B cell (primary cell): ENCODE results near the gene ASTE1.

Experiments
- CTCF ChIP-seq: fragments of 200-600 bp; IDR thresholded peaks from one replicate; pipeline ENCODE4 v1.8.0; 2022; ENCODE audit warnings: antibody characterized with exemption, mild to moderate bottlenecking
- EZH2 ChIP-seq: IDR thresholded peaks from 2 replicates; pipeline ENCODE4 v1.6.1; 2012; ENCODE audit warnings: borderline replicate concordance, low read depth, mild to moderate bottlenecking, moderate library complexity, low read length; ENCODE audit not compliant: insufficient read depth, poor library complexity, severe bottlenecking

- TF ChIP-seq CTCF (no peak), EZH2 (no peak)
Observed at GRCh38 chr3:131018970-131019369, 7.7 kb downstream of the ASTE1 start.
